ENCODE measurements around the gene SPRR2A. TPM values are rescaled to one million over a fixed set of nuclear protein-coding genes. Genes with fewer than 3 reads are reported as not detected.
"Not testable (repeated sequence)": the region's sequence is repeated elsewhere in the genome, so short reads cannot be mapped to it uniquely, and the experiment has no call there.

SPRR2A gene
- total RNA-seq, 1 donor from 2014 or later = not detected

GRCh38 chr1:153025797-153026196 is 31.5 kb downstream of the SPRR2A start:
- H3K36me3 Mint-ChIP-seq (ENCODE audit: low read depth) = no peaks in the 10 kb centered on the region
- TF ChIP-seq CTCF (IDR thresholded peaks at IDR 0.05) = no peak
- H3K4me3 Mint-ChIP-seq (ENCODE audit: unreplicated experiment) = no peak overlapping the region
- H3K9me3 Mint-ChIP-seq (ENCODE audit: low read depth) = peaks cover 4% of the 10 kb centered on the region
- H3K27me3 Mint-ChIP-seq (ENCODE audit: low read depth) = no peaks in the 10 kb centered on the region
- H3K27ac Mint-ChIP-seq (ENCODE audit: unreplicated experiment) = no peak overlapping the region
- no peaks in the 10 kb centered on the region for H3K4me1 Mint-ChIP-seq (ENCODE audit: low read depth)
- no peak for DNase-seq (ENCODE audit: low spot score)

GRCh38 chr1:153024413-153024812 is 32.9 kb downstream of the SPRR2A start:
- H3K27ac Mint-ChIP-seq (ENCODE audit: unreplicated experiment) = no peak overlapping the region
- no peak for DNase-seq (ENCODE audit: low spot score)
- no peaks in the 10 kb centered on the region for H3K27me3 Mint-ChIP-seq (ENCODE audit: low read depth)
- TF ChIP-seq CTCF (IDR thresholded peaks at IDR 0.05) = no peak
- no peaks in the 10 kb centered on the region for H3K4me1 Mint-ChIP-seq (ENCODE audit: low read depth)
- H3K36me3 Mint-ChIP-seq (ENCODE audit: low read depth) = no peaks in the 10 kb centered on the region
- H3K4me3 Mint-ChIP-seq (ENCODE audit: unreplicated experiment) = no peak overlapping the region
- H3K9me3 Mint-ChIP-seq (ENCODE audit: low read depth) = peaks cover 4% of the 10 kb centered on the region

GRCh38 chr1:153023109-153023508 is 34.2 kb downstream of the SPRR2A start:
- no peak overlapping the region for H3K27ac Mint-ChIP-seq (ENCODE audit: unreplicated experiment)
- H3K9me3 Mint-ChIP-seq (ENCODE audit: low read depth) = peaks cover 4% of the 10 kb centered on the region
- no peaks in the 10 kb centered on the region for H3K27me3 Mint-ChIP-seq (ENCODE audit: low read depth)
- DNase-seq (ENCODE audit: low spot score) = no peak
- no peak for TF ChIP-seq CTCF (IDR thresholded peaks at IDR 0.05)
- H3K4me3 Mint-ChIP-seq (ENCODE audit: unreplicated experiment) = no peak overlapping the region
- no peaks in the 10 kb centered on the region for H3K4me1 Mint-ChIP-seq (ENCODE audit: low read depth)
- H3K36me3 Mint-ChIP-seq (ENCODE audit: low read depth) = no peaks in the 10 kb centered on the region

GRCh38 chr1:153022340-153022739 is 35.0 kb downstream of the SPRR2A start:
- not testable (repeated sequence) for H3K27ac Mint-ChIP-seq (ENCODE audit: unreplicated experiment); H3K27me3 Mint-ChIP-seq (ENCODE audit: low read depth); H3K4me1 Mint-ChIP-seq (ENCODE audit: low read depth); H3K4me3 Mint-ChIP-seq (ENCODE audit: unreplicated experiment); H3K9me3 Mint-ChIP-seq (ENCODE audit: low read depth); H3K36me3 Mint-ChIP-seq (ENCODE audit: low read depth); DNase-seq (ENCODE audit: low spot score)

- H3K27ac Mint-ChIP-seq (ENCODE audit: unreplicated experiment); H3K9me3 Mint-ChIP-seq (ENCODE audit: low read depth); H3K4me3 Mint-ChIP-seq (ENCODE audit: unreplicated experiment); H3K4me1 Mint-ChIP-seq (ENCODE audit: low read depth); H3K27me3 Mint-ChIP-seq (ENCODE audit: low read depth); H3K36me3 Mint-ChIP-seq (ENCODE audit: low read depth); DNase-seq (ENCODE audit: low spot score): not testable (repeated sequence)
Observed at GRCh38 chr1:153021829-153022228, 35.5 kb downstream of the SPRR2A start.

GRCh38 chr1:153011235-153011758 is 46.0 kb downstream of the SPRR2A start:
- H3K4me3 Mint-ChIP-seq (ENCODE audit: unreplicated experiment); H3K27ac Mint-ChIP-seq (ENCODE audit: unreplicated experiment); H3K4me1 Mint-ChIP-seq (ENCODE audit: low read depth); H3K36me3 Mint-ChIP-seq (ENCODE audit: low read depth); H3K27me3 Mint-ChIP-seq (ENCODE audit: low read depth); H3K9me3 Mint-ChIP-seq (ENCODE audit: low read depth); DNase-seq (ENCODE audit: low spot score): not testable (repeated sequence)

Other genes starting within 250 kb of the SPRR2A start
- gene LCE1B, start 245.5 kb downstream of the SPRR2A start, total RNA-seq = not detected in 3 replicates
- not detected in 3 replicates for gene LCE1A, start 230.0 kb downstream of the SPRR2A start, total RNA-seq
- gene LCE6A, start 214.7 kb downstream of the SPRR2A start, total RNA-seq = not detected in 3 replicates
- gene LCE7A, start 197.5 kb downstream of the SPRR2A start, total RNA-seq = not detected in 3 replicates
- gene SMCP, start 179.2 kb downstream of the SPRR2A start, total RNA-seq = not detected in 3 replicates
- not detected in 3 replicates for gene IVL, start 149.0 kb downstream of the SPRR2A start, total RNA-seq
- not detected in 3 replicates for gene SPRR5, start 110.3 kb downstream of the SPRR2A start, total RNA-seq
- not detected in 3 replicates for gene SPRR4, start 86.9 kb downstream of the SPRR2A start, total RNA-seq
- gene SPRR1A, start 73.4 kb downstream of the SPRR2A start, total RNA-seq = not detected in 3 replicates
- not detected in 3 replicates for gene SPRR3, start 55.8 kb downstream of the SPRR2A start, total RNA-seq
- not detected in 3 replicates for gene SPRR1B, start 26.3 kb downstream of the SPRR2A start, total RNA-seq
- not detected in 3 replicates for gene SPRR2D, start 16.4 kb downstream of the SPRR2A start, total RNA-seq
- not detected in 3 replicates for gene SPRR2B, start 14.1 kb upstream of the SPRR2A start, total RNA-seq
- gene SPRR2E, start 37.0 kb upstream of the SPRR2A start, total RNA-seq = not detected in 3 replicates
- not detected in 3 replicates for gene SPRR2F, start 56.0 kb upstream of the SPRR2A start, total RNA-seq
- not detected in 3 replicates for gene SPRR2G, start 93.4 kb upstream of the SPRR2A start, total RNA-seq
- not detected in 3 replicates for gene LELP1, start 145.9 kb upstream of the SPRR2A start, total RNA-seq
- not detected in 3 replicates for gene PRR9, start 160.1 kb upstream of the SPRR2A start, total RNA-seq
- not detected in 3 replicates for gene LORICRIN, start 202.2 kb upstream of the SPRR2A start, total RNA-seq